T-helper 17 cell (primary cell): ENCODE measurements around the gene PKD2. TPM values are rescaled to one million over a fixed set of nuclear protein-coding genes. Genes with fewer than 3 reads are reported as not detected.
"Not testable (repeated sequence)": the region's sequence is repeated elsewhere in the genome, so short reads cannot be mapped to it uniquely, and the experiment has no call there.

Experiments
- ATAC-seq: fragments of 150-1000 bp; cut with Tn5 transposase; 2 replicates; pipeline ENCODE4 v1.10.0; 2021; ENCODE audit warnings: mild to moderate bottlenecking, moderate library complexity
- DNase-seq, 3 donors: peaks; one replicate each; pipeline versions ENCODE4 v3.0.0 to v3.0.0-alpha.2; 2020 to 2021
- H3K9me3 ChIP-seq: one replicate; pipeline ENCODE4 v1.7.0; 2013; ENCODE audit warnings: low read length, mild to moderate bottlenecking; ENCODE audit not compliant: control insufficient read depth, poor library complexity, severe bottlenecking
- H3K27ac Mint-ChIP-seq: one replicate; pipeline ENCODE4 v1.8.0; 2022; ENCODE audit warnings: mild to moderate bottlenecking, moderate library complexity, mixed read lengths
- H3K27me3 Mint-ChIP-seq: one replicate; pipeline ENCODE4 v1.8.0; 2022; ENCODE audit warnings: mixed read lengths
- H3K36me3 Mint-ChIP-seq: one replicate; pipeline ENCODE4 v1.8.0; 2022; ENCODE audit warnings: low read depth, mixed read lengths
- H3K4me1 Mint-ChIP-seq: one replicate; pipeline ENCODE4 v1.8.0; 2022; ENCODE audit warnings: mild to moderate bottlenecking, mixed read lengths
- H3K4me3 Mint-ChIP-seq: one replicate; pipeline ENCODE4 v1.8.0; 2022; ENCODE audit warnings: mild to moderate bottlenecking, moderate library complexity, mixed read lengths
- total RNA-seq, 4 donors: library from RNA in 2 of 4; stranded (reverse) in 2 of 4; gene quantifications; one replicate each; pipeline ENCODE4 v1.2.3 and lab custom pipeline; 2022 to 2026

Gene PKD2
- total RNA-seq, 2 donors from 2014 or later: 10.2 to 11.1 TPM

DNA sequence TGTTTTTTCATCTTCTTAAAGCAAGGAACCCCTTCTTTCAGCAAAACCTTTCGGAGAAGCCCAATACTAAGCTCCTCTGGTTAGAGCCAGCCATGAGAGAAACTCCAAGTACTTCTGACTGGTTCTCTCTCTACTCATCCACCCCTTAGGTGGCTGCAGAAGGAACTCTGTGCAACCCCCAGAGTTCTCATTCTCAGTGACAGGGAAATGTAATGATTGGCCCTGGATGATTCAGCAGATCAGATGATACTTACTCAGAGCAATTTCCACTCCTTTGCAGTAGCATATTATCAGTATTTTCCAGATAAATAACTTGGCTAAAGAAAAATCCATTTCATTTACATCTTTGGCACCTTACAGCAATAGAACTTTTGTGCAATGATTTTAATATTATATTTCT lies 28.8 kb upstream of the PKD2 start:
- ATAC-seq (no peak), DNase-seq (no peak)
- no peak overlapping the region for H3K4me3 Mint-ChIP-seq
- no peaks in the 10 kb centered on the region for H3K9me3 ChIP-seq
- peaks cover 44% of the 10 kb centered on the region for H3K27me3 Mint-ChIP-seq
- no peaks in the 10 kb centered on the region for H3K36me3 Mint-ChIP-seq
- H3K4me1 Mint-ChIP-seq: peaks cover 4% of the 10 kb centered on the region
- H3K27ac Mint-ChIP-seq: no peak overlapping the region

DNA sequence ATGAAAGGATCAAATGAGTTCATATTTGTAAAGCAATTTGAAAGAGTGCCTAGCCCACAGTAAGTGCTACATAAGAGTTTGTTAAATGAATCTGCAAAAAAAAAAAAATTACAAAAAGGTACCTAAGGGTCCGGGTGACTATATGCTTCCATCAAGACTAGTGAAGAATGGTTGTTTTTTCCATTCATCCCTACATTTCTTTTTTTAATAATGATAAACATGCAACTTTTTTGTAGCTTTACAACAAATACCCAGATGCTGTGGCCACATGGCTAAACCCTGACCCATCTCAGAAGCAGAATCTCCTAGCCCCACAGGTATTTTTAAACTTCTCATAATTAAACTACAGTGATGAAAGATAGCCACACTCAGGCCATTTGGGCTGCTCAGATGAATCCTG lies 27.6 kb upstream of the PKD2 start:
- Mint-ChIP-seq H3K36me3 (no peaks in the 10 kb centered on the region), H3K27ac (no peak overlapping the region)

DNA sequence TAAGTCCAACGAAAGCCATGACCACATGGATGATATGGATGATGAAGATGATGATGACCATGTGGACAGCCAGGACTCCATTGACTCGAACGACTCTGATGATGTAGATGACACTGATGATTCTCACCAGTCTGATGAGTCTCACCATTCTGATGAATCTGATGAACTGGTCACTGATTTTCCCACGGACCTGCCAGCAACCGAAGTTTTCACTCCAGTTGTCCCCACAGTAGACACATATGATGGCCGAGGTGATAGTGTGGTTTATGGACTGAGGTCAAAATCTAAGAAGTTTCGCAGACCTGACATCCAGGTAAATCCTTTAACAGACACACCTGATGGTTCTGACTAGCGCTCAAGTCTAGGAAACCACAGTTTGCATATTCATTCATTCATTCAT lies 25.9 kb upstream of the PKD2 start:
- Mint-ChIP-seq H3K27ac (no peak overlapping the region), H3K36me3 (peaks cover 3% of the 10 kb centered on the region), H3K27me3 (peaks cover 45% of the 10 kb centered on the region), H3K4me3 (no peak overlapping the region), H3K4me1 (peaks cover 3% of the 10 kb centered on the region)
- ATAC-seq (no peak), DNase-seq (no peak)
- H3K9me3 ChIP-seq: peaks cover 3% of the 10 kb centered on the region

More for the DNA sequence above, 27.6 kb upstream of the PKD2 start:
- no peak overlapping the region for H3K4me3 Mint-ChIP-seq
- no peak for ATAC-seq
- no peak for DNase-seq
- no peaks in the 10 kb centered on the region for H3K9me3 ChIP-seq
- H3K4me1 Mint-ChIP-seq: peaks cover 4% of the 10 kb centered on the region
- peaks cover 44% of the 10 kb centered on the region for H3K27me3 Mint-ChIP-seq

DNA sequence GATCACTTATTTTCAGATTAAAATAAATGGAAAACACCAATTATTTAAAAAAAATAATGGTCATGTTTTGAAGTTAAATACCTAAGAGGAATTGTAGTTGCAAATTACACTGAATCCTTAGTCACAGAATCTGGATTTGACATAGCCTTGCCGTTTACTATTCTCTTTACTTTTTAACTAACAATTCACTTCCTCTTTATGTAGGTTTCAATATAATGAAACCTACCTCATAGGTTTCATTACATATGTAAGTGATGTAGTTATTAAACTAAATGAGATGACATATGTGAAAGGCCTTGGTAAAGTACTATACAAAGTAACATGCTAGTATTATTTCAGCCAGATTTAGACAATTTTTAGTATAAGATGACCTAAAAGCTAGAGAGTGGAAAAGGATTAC lies 25.4 kb upstream of the PKD2 start:
- Mint-ChIP-seq H3K27me3 (peaks cover 45% of the 10 kb centered on the region), H3K36me3 (peaks cover 3% of the 10 kb centered on the region), H3K27ac (no peak overlapping the region), H3K4me3 (no peak overlapping the region), H3K4me1 (peaks cover 3% of the 10 kb centered on the region)
- DNase-seq: no peak
- H3K9me3 ChIP-seq: peaks cover 3% of the 10 kb centered on the region
- ATAC-seq: no peak

DNA sequence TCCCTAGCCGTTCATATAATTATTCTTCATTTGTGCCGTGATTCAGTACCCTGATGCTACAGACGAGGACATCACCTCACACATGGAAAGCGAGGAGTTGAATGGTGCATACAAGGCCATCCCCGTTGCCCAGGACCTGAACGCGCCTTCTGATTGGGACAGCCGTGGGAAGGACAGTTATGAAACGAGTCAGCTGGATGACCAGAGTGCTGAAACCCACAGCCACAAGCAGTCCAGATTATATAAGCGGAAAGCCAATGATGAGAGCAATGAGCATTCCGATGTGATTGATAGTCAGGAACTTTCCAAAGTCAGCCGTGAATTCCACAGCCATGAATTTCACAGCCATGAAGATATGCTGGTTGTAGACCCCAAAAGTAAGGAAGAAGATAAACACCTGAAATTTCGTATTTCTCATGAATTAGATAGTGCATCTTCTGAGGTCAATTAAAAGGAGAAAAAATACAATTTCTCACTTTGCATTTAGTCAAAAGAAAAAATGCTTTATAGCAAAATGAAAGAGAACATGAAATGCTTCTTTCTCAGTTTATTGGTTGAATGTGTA lies 24.9 kb upstream of the PKD2 start:
- no peak for DNase-seq
- peaks cover 45% of the 10 kb centered on the region for H3K27me3 Mint-ChIP-seq
- ATAC-seq: no peak
- H3K4me1 Mint-ChIP-seq: peaks cover 3% of the 10 kb centered on the region
- no peak overlapping the region for H3K27ac Mint-ChIP-seq
- peaks cover 3% of the 10 kb centered on the region for H3K36me3 Mint-ChIP-seq
- peaks cover 3% of the 10 kb centered on the region for H3K9me3 ChIP-seq
- H3K4me3 Mint-ChIP-seq: no peak overlapping the region

DNA sequence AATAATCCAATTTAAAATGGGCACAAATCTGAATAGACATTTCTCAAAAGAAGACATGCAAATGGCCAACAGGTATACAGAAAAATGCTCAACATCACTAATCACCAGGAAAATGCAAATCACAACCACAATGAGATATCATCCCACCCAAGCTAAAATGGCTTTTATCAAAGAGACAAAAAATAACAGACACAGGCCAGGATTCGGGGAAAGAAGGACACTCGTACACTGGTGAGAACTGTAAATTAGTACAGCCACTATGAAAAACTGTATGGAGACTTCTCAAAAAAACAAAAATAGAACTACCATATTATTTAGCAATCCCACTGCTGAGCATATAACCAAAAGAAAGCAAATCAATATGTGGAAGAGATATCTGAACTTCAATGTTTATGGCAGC lies 23.4 kb upstream of the PKD2 start:
- peaks cover 3% of the 10 kb centered on the region for H3K9me3 ChIP-seq
- Mint-ChIP-seq H3K36me3 (peaks cover 5% of the 10 kb centered on the region), H3K27me3 (peaks cover 51% of the 10 kb centered on the region), H3K4me3 (no peak overlapping the region), H3K4me1 (peaks cover 3% of the 10 kb centered on the region), H3K27ac (no peak overlapping the region)
- ATAC-seq (no peak), DNase-seq (no peak)

DNA sequence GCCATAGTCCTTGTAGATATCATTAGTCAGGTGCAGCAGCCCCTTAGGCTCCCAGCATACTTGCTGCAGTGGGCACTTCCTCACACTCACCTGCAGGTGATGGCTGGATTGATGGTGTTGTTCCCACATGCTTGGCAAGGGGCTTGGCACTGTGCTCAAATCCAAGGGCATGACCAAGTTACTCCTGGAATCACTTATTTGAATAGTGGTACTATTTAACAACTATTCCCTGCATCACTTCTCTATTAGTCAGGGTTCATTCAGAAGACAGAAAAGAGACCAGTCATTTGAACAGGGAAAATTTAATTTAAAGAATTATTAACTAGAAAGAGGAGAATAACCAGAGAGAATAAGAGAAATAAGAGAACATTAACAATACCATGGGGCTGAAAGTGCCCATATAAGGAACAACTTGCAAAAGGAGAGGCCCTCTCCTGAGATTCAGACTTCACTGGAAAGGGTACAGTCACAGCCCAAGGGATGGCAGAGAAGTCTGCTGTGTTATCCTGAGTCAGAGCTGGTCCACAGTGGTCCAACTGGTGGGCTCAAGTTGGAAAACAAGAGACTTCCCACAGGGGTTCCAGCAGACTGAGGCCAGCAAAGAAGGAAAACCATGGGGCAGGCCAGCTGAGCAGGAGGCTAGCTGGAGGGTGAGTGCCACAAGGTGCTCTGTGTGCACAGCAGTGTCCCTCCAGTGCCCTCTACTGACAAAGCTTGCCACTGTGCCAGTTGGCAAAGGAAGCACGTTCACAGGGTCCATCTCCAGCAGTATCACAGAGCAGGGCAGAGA lies 22.1 kb upstream of the PKD2 start:
- no peak overlapping the region for H3K4me3 Mint-ChIP-seq
- ATAC-seq (peak; percentile 83), DNase-seq (peak in 1 of 3 donors; percentile 15)
- peaks cover 5% of the 10 kb centered on the region for H3K4me1 Mint-ChIP-seq
- peaks cover 3% of the 10 kb centered on the region for H3K9me3 ChIP-seq
- no peak overlapping the region for H3K27ac Mint-ChIP-seq
- H3K36me3 Mint-ChIP-seq: peaks cover 5% of the 10 kb centered on the region
- H3K27me3 Mint-ChIP-seq: peaks cover 45% of the 10 kb centered on the region

DNA sequence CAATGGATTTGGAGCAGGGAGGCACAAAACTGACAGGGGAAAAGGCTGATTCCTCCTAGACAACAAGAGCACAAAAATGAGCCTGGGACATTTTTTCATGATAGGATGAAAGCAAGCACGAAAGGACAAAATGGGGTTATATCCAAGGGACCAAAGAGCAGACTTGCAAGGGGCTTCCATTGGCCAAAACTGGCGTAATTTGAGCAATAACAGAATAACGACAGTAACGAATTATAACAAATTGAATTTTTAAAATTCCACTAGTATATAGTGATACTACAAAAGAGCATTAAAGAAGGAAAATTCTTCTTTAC lies 21.6 kb upstream of the PKD2 start:
- no peak for ATAC-seq
- H3K4me1 Mint-ChIP-seq: peaks cover 7% of the 10 kb centered on the region
- peaks cover 45% of the 10 kb centered on the region for H3K27me3 Mint-ChIP-seq

DNA sequence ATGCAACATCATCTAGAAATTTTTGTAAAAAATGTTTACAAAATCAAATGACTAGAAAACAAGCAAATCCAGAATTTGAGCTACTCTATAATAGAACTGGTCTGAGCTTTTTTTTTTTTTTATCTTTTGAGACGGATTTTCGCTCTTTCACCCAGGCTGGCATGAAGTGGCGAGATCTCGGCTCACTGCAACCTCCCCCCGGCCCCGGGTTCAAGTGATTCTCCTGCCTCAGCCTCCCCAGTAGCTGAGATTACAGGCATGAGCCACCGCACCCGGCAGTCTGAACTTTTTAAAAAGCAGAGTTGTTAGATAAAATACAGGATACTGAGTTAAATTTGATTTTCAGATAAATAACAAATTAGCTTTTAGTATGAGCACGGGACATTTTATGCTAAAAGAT lies 20.9 kb upstream of the PKD2 start:
- Mint-ChIP-seq H3K4me1 (peaks cover 12% of the 10 kb centered on the region), H3K27ac (no peak overlapping the region), H3K36me3 (peaks cover 5% of the 10 kb centered on the region), H3K4me3 (no peak overlapping the region), H3K27me3 (peaks cover 45% of the 10 kb centered on the region)
- DNase-seq: no peak
- H3K9me3 ChIP-seq: peaks cover 3% of the 10 kb centered on the region
- ATAC-seq: no peak

More for the DNA sequence above, 21.6 kb upstream of the PKD2 start:
- peaks cover 3% of the 10 kb centered on the region for H3K9me3 ChIP-seq
- no peak overlapping the region for H3K4me3 Mint-ChIP-seq
- H3K36me3 Mint-ChIP-seq: peaks cover 5% of the 10 kb centered on the region
- no peak overlapping the region for H3K27ac Mint-ChIP-seq
- DNase-seq: no peak

DNA sequence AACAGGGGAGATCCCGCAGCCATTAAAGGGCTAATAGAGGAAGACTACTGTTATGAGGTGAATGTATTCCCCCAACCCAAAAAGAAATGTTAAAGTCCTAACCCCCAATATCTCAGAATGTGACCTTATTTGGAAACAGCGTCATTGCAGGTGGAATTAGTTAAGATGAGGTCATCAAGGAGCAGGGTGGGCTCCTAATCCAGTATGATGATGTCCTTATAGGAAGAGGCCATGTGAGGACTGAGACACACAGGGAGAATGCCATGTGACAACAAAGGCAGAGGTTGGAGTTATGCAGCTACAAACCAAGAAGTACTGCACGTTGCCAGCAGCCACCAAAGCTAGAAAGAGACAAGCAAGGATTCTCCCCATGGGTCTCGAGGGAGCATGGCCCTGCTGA lies 17.7 kb upstream of the PKD2 start:
- Mint-ChIP-seq H3K4me1 (peaks cover 21% of the 10 kb centered on the region), H3K4me3 (no peak overlapping the region), H3K27me3 (peaks cover 26% of the 10 kb centered on the region), H3K36me3 (peaks cover 5% of the 10 kb centered on the region), H3K27ac (no peak overlapping the region)
- ATAC-seq (no peak), DNase-seq (no peak)
- peaks cover 3% of the 10 kb centered on the region for H3K9me3 ChIP-seq

DNA sequence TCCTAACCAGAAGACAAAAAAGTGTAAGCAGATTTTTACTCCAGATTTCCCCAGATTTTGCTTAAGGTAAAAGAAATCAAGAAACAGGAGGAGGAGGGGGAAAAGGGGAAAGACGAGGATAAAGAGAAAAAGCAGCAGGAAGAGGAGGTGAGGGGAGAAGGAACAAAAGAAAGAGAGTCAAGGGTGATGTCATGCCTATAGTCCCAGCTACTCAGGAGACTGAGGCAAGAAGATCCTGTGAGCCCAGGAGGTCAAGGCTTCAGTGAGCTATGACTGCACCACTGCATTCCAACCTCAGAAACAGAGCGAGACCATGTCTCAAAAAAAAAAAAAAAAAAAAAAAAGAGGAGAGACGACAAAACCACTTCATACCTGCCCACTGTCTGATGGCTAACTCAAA lies 12.0 kb upstream of the PKD2 start:
- Mint-ChIP-seq H3K4me3 (no peak overlapping the region), H3K27ac (no peak overlapping the region), H3K36me3 (no peaks in the 10 kb centered on the region), H3K27me3 (no peaks in the 10 kb centered on the region), H3K4me1 (peaks cover 14% of the 10 kb centered on the region)
- no peaks in the 10 kb centered on the region for H3K9me3 ChIP-seq
- DNase-seq: no peak
- no peak for ATAC-seq

DNA sequence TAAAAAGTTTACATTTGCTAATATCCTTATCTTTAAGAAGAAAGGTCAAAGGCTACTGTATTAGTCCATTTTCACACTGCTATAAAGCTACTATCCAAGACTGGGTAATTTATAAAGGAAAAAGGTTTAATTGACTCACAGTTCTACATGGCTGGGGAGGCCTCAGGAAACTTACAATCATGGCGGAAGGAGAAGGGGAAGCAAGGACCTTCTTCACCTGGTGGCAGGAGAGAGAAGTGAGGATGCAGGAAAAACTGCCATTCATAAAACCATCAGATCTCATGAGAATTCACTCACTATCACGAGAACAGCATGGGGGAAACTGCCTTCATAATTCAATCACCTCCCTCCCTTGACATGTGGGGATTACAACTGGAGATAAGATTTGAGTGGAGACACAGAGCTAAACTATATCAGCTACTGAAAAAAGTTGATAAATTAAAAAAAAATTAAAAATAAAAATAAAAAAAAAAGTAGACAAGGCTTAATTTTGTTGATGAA lies 8.2 kb upstream of the PKD2 start:
- H3K27ac Mint-ChIP-seq, DNase-seq, ATAC-seq, H3K4me3 Mint-ChIP-seq, H3K4me1 Mint-ChIP-seq, H3K36me3 Mint-ChIP-seq, H3K27me3 Mint-ChIP-seq, H3K9me3 ChIP-seq: not testable (repeated sequence)

DNA sequence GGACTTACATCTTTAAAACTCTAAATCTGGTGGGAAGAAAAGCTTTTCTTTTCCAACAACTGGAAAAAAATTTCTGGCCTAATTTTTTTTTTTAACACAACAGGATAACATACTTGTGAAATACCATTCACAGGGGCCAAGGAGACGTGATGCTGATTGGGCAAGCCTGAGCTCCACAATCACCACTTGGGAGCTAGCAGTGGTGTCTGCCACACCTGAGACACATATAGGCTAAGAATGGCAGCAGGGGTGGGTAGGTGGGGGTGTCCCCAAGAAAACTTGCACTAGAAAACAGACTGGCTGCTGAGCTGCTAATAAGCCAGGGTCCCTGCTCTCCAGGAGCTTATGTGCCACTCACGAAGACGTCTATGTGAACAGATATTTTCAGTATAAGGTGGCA lies 5.6 kb upstream of the PKD2 start:
- Mint-ChIP-seq H3K4me1 (peaks cover 6% of the 10 kb centered on the region), H3K4me3 (no peak overlapping the region), H3K36me3 (peaks cover 2% of the 10 kb centered on the region), H3K27ac (no peak overlapping the region), H3K27me3 (no peaks in the 10 kb centered on the region)
- ATAC-seq: no peak
- DNase-seq: no peak
- H3K9me3 ChIP-seq: no peaks in the 10 kb centered on the region

DNA sequence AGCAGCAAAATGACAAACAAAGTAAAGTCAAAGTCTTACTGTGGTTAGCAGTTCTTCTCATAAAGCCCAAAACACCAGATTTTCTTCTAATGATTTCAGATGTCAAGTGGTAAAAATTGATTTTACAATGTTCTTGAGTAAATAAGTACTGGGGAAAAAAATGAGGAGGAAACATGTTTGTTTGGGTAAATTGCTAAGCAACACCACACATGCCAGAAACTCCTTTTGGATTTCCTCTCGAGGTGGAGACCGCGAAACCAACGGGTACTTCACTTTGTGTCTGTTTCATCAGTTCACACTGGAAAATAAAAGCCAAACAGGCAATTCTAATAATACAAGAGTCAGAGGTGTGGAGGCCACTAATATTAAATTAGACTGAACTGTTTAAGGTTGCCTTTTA lies 4.6 kb upstream of the PKD2 start:
- DNase-seq: no peak
- Mint-ChIP-seq H3K36me3 (peaks cover 2% of the 10 kb centered on the region), H3K4me1 (peaks cover 8% of the 10 kb centered on the region), H3K27ac (no peak overlapping the region), H3K4me3 (no peak overlapping the region), H3K27me3 (no peaks in the 10 kb centered on the region)
- H3K9me3 ChIP-seq: no peaks in the 10 kb centered on the region
- ATAC-seq: no peak
